Cardiac septum (tissue), 1 donor: ENCODE measurements around the gene FAM107B. TPM values are rescaled to one million over a fixed set of nuclear protein-coding genes. Genes with fewer than 3 reads are reported as not detected.

Experiments
- DNase-seq: peaks from one replicate; pipeline ENCODE4 v3.0.0-alpha.2; 2020; ENCODE audit warnings: low spot score
- intact Hi-C: fragments of 100-400 bp; cut with DNase I; formaldehyde crosslinking; loops from one replicate; pipeline ENCODE4 v1.14.0; 2022
- total RNA-seq: library from RNA; stranded (reverse); fragmentation: NEBNext Ultra II Directional; extraction: Animal tissue kit (Norgen Biotek cat#: 25700); gene quantifications from one replicate; pipeline ENCODE4 v1.2.1, GENCODE V29; 2021
- donor health status: DM: no; HTN: no; CAD: no.

FAM107B gene
- total RNA-seq, 1 donor from 2014 or later, result 8.6 TPM

DNA sequence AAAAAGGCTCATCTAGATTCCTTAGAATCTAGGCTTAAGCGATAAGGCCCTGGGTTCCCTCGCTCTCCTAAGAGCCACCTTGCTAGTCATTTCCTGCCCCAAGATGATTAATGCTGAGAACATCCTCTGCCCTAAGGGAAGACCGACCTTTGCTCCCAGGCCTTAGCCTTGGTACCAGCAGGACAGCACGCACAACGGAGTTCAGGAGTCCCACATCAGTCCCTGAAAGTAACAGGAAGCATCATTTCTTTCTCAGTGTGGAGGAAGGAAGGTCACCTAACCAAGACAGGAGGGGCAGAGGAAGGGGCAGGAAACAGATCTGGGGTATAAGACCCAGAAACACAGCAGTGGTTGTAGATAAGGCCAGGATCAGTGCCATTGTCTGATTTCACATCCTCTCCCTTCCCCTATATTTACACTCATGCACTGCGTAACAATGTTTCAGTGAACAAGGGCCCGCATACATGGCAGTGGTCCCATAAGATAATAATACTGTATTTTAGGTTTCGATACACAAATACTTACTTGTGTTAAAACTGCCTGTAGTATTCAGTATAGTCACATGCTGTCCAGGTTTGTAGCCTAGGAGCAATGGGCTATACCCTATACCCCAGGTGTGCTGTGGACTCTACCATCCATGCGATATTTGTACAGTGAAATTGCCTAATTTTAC is 8.1 kb upstream of the FAM107B start:
- intact Hi-C loops, result loop anchor here (2.0 kb wide), 1 partner anchor 44 kb away; no protein-coding TSS in a partner anchor
- DNase-seq, result no peak

DNA sequence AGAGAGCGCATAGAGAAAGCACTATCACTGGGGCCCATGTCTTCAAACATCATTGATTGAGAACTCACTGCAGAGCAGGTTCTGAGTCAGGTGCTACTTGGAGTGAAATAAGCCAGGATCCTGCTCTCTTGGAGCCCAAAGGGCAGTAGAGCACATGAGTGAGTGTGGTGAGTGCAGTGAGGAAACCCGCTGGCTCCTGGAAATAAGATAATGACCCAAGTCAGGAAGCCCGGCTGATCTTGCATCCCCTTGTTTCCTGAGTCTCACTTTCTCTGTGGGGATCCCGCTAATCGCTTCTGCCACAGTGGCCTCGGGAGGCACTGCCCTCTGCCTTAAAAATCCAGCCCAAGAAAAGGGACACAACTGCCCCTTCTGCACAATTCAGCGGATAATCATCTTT is 7.1 kb upstream of the FAM107B start:
- DNase-seq, result no peak
- intact Hi-C loops, result loop anchor here (2.0 kb wide), 1 partner anchor 43 kb away; no protein-coding TSS in a partner anchor

DNA sequence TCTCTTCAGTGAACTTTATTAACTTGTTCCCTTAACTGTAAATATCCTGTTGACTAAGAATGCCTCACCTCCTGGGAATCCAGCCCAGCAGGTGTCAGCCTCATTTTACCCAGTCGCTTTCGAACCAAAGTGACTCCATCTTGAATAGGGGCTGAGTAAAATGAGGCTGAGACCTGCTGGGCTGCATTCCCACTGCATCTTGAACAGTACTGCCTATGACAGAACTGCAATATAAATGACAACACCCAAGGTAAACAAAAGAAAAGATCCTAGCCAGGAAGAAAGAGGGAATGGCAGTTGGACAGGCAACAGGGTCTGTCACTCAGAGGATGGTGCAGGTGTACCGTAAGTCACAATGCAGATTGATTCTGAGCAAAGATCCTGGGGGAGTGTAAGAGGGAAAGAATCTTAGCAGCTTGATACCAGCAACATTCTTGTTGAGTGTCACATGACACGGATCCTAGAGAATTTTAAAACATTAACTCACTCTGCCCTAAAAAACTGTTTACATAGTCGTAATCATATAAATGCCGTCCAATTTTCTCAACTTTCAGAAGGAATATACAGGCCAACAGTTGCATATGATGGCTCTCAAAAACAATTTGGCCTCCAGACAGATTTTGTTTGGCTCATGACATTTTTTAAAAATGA is 4.4 kb upstream of the FAM107B start:
- intact Hi-C loops, result no loop called here
- no peak for DNase-seq

DNA sequence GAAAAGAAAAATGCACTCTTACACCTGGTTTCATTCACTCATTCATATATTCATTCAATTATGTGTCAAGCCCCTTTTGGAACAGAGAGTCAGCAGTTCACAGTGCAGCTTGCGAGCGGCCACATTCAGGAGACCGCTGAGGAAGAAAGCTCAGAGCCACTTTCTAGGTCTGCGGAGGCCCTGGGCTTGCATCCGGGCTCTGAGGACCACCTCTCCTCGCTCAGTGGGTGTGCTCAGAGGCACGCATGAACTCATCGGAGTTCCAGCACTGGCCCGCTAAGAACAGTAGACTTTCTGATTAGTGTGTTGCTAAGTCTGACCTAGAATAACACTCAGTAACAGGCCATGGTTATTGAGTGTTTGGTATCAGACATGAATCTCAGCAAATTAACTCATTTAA is 1.8 kb upstream of the FAM107B start:
- no peak for DNase-seq
- intact Hi-C loops, result no loop called here

DNA sequence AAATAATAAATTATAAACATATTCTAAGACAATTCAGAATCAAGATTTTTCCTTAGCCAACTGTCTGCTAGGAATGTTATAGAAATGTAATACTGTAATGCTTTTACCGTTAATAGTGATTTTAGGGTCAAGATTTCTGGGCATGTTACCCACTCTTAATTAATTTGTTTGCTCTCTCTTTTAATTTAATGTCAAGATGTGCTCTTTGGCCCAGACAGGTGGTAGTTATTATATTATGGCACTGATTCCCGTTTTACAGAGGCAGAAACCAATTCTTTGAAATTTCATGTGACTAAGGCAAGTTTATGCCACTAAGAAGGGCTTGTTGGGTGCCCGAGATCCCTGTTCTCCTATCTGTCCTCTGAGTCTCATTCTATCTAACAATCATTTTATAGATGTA is 959 bp upstream of the FAM107B start:
- intact Hi-C loops, result no loop called here
- DNase-seq, result no peak

DNA sequence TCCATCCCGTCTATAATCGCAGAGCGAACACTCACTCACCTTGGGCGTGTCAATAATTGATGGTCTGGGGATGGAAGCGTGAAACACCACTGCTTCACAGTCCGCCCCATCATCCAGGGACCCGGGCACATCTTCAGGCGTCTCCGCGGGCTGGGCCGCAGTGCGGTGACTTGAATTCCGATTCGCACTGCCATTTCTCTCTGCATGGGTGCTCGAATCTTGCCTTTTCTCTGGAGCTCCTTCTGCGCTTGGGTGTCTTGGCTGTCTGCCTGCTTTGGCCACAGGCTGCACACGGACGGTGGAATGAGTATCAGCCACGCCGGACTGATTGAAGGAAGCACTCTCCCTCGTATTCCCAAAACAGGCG is 500 bp downstream of the FAM107B start:
- intact Hi-C loops, result no loop called here
- DNase-seq, result no peak

DNA sequence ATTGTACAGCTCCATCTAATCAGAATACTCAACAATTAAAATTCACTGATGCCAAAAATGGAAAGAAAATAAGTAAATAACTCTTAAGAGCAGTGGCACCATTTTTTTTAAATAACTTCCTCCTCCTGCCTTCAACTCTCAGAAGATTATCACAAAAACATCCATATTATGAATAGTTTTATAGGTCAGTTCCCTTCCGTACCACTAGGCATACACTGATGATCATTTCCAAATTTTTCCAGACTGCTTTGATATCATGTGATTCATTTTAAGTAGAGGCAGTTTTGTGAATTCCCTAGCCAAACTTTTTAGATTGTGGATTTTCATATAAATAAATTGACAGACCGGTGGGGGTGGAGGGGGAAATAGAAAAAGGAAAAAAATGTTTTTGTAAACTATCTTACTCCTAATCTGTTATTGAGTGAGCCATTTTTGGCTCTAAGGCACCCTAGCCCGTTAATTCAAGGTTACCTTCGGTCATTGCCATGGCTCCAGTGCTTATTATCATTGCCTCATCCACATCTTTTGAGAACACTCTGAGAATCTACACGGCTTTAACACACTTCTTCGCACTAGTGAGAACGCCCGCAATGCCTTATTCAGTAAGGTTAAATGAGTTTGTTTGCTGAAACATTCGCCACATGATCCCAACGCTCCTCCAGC is 1.0 kb downstream of the FAM107B start:
- intact Hi-C loops, result no loop called here
- DNase-seq, result no peak

DNA sequence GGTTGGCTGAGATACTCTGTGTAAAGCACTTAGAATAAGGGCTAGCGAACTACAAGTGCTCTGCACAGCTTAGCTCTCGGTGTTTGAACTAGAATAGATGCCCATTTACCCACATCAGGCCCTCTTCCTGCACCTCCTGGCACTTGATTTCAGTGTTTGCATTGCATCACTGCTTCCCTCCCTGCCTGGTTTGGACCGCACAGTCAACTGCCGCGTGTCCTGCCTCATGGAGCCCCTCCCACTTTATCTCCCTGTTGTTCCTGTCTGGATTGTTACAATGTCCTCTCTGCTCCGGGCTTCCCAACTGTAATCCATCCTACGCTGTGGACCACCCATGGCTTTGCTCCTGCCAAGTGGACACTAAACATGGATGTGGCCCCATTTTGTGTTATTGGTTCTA is 2.3 kb downstream of the FAM107B start:
- no peak for DNase-seq
- intact Hi-C loops, result no loop called here

DNA sequence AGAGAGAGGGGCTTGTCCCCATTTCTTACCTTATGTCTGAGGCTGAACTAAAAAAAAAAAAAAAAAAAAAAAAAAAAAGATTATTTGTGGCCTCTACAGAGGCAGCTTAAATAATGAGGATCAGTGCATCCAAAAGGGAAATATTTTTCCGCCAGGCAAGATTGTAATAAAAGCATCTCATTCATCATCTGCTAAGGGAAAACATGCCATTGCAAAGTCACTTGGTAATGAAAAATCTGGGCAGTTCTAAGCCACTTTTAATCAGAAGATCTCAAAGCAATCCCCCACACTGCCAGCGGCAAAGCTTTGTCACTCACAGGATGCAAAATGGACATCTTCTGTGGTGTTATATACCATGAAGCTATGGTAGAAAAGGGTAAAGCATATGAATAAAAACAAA is 3.8 kb downstream of the FAM107B start:
- no peak for DNase-seq
- intact Hi-C loops, result no loop called here

DNA sequence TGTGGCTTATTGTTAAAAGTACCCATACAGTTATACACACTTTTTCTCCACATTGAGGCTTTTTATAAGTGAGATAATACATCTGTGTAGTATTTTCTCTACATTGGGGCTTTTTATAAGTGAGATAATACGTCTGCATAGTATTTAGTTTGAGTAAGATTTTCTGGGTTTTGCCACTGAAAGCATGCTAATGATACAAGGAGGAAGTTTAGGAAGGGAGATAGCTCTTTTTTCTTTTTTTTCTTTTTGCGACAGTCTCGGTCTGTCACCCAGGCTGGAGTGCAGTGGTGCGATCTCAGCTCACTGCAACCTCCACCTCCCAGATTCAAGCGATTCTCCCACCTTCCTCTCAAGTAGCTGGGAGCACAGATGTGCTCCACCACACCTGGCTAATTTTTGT is 13.3 kb downstream of the FAM107B start:
- intact Hi-C loops, result no loop called here
- DNase-seq, result no peak

DNA sequence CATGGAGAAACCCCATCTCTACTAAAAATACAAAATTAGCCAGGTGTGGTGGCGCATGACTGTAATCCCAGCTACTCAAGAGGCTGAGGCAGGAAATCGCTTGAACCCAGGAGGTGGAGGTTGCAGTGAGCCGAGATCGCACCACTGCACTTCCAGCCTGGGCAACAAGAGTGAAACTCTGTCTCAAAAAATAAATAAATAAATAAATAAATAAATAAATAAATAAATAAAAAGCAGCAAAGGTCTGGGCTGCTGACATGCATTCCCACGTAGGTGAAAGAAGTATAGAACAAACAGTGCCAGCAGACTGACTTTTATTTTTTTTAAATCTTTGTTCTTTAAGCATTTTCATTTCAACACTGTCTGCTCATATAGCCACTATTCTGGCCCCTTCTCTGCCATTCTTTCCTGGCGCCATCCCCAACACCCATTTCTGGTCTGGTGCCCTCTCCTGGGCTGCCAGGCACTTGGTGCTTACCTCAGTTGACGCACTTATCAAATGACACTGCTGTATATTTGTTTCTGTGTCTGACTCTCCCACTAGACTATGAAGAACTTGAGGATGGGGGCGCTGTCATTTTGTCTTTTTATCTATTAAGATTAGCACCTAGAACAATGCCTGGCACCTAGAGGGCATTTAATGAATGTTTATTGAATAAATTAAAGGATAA is 15.6 kb downstream of the FAM107B start:
- intact Hi-C loops, result no loop called here

DNA sequence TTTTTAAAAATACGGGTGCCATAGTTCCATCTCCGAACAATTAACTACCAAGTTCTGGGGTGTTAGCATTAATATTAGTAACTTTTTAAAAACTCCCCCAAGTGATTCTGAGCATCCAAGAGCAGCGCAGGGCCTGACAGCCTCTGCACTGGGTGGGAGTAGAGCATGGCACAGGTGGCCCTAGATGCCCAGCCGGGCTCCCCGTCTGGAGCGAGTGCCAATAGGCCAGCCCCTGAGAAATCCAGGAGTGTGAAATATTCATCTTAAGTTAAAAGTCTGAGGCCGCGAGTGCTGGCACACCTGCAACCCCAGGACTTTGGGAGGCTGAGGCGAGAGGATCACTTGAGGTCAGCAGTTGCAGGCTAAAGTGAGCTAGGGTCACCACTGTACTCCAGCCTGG is 16.2 kb downstream of the FAM107B start:
- intact Hi-C loops, result no loop called here

More for the DNA sequence above, 15.6 kb downstream of the FAM107B start:
- no peak for DNase-seq

DNA sequence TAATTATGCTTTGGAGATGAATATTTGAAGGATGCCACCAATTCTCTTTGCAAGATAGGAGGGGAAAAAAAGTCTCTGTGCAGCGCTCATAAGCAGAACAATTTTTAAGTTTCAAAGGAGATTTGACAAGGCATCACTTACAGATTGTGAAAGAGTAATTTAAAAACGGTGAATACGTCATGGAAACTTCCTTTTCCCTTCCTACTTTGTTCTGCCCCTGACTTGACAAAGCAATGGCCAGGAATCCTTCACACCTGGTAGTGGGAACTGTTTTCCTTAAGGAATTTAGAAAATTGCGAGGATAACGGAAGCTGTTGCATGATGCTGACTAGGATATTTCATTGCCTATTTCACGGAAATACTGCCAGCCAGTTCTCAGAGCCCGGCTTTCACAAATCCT is 16.7 kb downstream of the FAM107B start:
- DNase-seq, result no peak
- intact Hi-C loops, result no loop called here

More for the DNA sequence above, 16.2 kb downstream of the FAM107B start:
- DNase-seq, result no peak

DNA sequence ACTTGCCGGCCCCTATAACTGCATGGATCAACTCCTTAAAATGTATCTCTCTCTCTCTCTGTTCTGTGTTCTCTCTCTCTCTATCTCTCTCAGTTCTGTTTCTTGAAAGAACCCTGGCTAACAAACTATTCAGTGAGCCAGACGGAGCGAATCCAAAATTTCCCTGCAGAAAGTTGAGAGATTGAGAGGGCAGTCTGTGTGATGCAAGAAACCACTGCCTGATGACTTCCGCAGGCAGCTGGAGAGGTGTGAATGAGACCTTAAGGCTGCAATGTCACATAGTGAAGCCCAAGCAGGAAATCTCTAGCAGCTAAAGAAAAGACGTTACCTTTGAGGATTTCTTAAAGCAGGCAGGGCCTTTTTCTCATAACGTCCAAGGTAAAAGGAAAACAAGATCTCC is 17.3 kb downstream of the FAM107B start:
- no peak for DNase-seq
- intact Hi-C loops, result no loop called here

DNA sequence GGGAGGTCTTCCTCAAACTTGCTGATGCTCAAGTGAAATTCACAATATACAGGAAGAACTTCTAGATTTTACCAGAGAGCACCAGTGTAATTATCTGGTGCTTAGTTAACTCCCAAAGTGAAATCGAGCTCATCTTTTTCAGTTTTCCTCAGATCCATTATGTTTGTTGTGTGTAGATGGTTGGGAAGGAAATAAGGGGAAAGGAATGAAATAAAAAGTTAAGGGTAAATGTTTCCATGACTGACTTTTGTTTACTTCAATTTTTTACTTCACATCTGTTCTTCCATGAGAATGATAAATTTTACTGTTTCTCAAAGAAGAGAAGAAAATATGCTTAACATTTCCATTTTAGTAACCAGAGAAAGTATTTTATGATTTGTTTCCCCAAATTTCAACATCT is 21.3 kb downstream of the FAM107B start:
- intact Hi-C loops, result no loop called here
- no peak for DNase-seq

DNA sequence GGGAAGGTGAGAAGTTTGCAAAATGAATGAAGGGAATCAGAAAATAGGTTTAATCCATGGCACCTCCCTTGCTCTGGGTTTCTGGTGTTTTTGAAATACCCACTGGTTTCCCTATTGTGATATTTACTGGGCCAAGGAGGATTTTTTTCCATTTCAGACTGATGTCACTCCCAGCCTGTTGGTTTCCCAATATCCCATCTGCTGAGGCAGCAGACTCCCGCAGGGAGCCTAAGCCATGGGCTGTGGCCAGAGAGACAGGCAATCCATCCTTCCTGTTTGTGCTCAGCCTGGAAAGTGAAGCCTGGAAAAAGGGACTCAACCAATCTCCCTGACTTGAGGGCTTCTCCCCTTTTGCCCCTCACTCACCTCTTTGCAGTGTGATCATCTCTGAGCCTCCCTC is 22.8 kb downstream of the FAM107B start:
- intact Hi-C loops, result no loop called here
- DNase-seq, result no peak

DNA sequence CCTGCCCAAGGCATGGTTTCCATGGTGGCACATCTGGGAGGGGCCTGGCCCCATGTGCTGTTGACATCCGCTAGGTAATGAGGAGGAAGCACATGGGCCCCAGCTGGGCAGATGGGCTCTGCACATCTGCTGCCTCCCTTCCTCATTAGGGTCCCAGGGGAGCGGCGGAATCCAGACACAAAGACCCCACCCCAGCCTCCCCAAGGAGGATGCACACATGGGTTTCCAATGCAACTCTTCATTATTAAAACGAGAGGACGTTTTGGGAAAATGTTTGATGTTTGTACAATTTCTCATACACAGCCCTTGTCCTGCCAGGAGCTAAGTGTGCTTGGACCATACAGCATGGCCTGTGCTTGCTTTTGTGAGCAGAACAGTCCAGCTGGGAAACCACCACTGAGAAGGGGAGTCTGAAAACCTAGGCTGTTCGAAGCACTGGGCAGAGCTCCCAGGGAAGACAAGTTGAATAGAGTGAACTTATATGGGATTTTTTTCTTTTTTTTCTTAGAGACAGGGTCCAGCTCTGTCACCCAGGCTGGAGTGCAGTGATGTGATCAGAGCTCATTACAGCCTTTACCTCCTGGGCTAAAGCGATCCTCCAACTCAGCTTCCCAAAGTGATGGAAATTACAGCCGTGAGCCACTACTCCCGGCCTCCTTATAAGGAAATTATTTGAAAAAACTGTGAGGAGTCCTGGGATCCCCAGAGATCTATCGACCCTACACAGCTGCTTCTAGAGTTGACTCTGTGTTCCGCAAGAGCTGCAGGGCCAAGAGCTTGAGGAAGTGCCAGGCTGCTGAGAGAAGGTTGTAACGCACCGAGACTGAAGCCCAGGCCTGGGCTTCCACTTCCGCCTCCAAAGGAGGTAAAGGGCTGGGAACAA is 23.4 kb downstream of the FAM107B start:
- intact Hi-C loops, result no loop called here
- peak; percentile 82 for DNase-seq

DNA sequence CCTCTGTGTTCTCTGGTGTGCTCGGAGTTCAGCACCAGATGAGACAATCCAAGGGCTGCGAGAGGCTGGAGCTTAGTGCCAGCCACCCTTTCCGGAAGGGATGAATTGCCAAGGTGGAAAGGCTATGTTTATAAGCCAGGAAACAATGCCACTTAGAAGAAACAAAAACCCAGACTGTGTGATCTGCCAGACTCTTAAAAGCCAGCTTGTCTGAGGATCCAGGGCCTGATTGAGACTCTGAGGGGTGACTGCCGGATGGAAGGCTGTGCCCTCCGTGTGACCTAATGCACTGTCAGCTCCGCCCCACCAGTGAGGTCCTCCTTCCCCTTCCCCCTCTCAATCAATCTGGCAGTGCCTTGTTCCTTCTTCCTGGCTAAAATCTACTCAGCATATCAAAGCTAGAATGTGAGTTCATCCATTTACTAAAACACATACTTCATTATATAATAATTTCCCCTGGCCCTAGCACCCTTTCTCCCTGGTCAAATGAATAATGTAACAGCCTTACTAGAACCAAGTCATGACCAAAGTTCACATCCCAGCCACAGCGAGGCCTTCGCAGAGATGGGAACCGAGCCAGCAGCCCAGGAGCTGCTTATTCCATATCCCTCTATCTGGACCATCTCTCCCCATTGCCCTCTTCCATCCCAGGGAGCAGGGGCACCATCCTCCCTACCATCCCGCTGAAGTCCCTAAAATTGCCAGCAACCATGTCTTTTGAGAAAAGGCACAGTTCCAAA is 25.5 kb downstream of the FAM107B start:
- intact Hi-C loops, result no loop called here
- no peak for DNase-seq

DNA sequence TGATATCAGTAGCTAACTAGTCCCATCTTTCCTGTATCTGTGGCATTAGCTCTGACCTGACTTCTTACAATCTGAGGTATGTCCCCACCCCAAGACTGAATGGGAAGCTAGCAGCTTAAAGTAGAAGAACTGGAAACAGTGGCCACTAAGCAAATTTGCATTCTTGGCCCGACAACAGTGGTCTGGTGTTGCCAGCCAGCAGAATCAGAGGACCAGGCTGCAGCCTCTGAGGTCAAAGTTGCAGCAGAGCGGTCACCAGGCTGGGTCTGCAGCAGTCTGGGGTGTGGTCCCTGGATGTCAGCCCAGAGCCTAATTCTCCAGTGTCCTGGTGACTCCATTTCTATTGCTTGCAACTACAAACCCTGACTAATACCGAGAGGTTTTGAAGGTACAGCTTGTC is 26.3 kb downstream of the FAM107B start:
- no peak for DNase-seq
- intact Hi-C loops, result no loop called here
